HG03280 (cell line): ENCODE measurements around the gene OR4L1.
"Not testable (repeated sequence)": the region's sequence is repeated elsewhere in the genome, so short reads cannot be mapped to it uniquely, and the experiment has no call there.

Experiments used
- ATAC-seq: cut with Tn5 transposase; IDR thresholded peaks from one replicate; pipeline ENCODE4 v1.9.1; 2021; ENCODE audit warnings: mild to moderate bottlenecking, moderate library complexity; ENCODE audit not compliant: unreplicated experiment

Gene OR4L1, protein sequence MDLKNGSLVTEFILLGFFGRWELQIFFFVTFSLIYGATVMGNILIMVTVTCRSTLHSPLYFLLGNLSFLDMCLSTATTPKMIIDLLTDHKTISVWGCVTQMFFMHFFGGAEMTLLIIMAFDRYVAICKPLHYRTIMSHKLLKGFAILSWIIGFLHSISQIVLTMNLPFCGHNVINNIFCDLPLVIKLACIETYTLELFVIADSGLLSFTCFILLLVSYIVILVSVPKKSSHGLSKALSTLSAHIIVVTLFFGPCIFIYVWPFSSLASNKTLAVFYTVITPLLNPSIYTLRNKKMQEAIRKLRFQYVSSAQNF

DNA sequence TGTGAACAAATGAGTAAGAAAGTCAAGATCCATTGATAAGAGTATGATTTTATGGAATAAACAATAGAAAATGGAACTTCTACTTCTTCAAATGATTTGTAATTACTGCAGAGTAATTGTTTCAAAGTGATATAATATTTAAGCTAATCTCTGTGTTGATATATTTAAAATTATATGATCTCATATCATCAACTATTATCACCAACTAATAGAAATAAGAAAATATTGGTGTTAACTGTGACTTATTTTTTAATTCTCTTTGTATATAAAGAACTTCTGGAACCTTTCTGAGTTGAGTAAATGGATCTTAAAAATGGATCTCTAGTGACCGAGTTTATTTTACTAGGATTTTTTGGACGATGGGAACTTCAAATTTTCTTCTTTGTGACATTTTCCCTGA, at the start of gene OR4L1:
OR4L1 (plus strand) TSS at position 301 of the 400 bp plus-strand sequence; CDS start at position 301, 0 bp downstream.
- ATAC-seq, result no peak

DNA sequence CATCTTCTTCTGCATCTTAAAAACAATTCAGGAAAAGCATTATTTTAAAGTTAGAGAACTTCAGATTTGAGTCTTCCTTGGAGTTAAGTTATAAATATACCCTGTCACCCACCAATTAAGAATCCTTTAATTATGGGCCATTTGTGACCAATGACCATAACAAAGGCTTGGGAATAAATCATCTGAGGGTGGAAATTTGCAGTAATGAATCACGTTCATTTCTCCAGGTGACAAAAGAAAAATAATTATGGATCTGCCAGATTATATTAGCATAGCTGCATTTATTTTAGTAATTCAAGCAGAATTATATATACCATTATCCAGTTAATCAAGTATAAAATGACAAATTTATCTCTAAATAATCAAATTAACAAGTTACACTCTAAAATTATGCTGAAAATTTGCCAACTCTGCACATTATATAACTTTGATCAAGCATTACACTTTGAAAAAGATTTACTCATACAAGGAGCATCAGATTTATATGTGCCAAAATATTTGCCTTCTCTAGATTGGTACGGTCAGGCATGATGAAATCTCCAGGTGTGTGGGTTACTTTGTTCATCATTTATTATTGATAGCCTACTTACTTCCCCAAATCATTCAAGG, 40.5 kb upstream of the OR4L1 start, which contains the start of gene OR4K14:
OR4K14 (minus strand) TSS at position 51 of the 609 bp plus-strand sequence. CDS start 4,114 bp downstream, outside the sequence.
- ATAC-seq, result no peak

DNA sequence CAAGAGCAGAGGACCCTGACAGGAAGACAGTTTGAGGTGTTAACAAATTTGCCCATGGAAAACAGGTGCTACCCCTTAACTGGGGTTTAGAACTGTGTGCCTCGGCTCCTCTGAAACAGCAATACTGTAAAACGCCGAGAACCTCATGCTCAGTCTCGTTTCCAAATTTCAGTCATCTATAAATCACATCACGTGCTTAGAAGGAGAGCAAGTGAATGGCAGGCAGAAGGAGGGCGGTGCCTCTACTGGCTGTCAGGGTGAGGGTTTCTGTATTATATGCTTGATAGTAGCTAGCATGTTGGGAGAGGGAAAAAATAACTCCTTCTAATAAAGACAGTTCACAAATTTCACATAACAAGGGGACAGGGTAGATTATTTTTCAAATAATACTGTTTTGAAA, 28.8 kb upstream of the OR4L1 start:
- no peak for ATAC-seq

DNA sequence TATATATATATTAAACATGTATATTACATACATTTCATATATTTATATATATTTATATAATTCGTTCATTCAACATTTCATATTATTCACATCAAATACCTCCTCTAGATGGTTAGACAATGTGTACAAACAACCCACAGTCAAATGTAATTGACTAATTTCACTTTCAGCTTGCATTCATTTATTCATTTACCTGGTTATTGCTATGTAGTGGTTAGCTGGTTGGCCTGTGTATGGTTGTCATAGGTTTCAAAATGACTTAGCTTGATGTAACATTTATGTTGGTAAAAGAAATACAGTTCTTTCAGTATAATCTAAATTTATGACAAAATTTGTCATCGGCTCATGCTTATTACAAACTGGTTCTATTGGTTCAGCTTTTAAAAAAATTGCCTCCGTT, 24.4 kb upstream of the OR4L1 start:
- no peak for ATAC-seq

DNA sequence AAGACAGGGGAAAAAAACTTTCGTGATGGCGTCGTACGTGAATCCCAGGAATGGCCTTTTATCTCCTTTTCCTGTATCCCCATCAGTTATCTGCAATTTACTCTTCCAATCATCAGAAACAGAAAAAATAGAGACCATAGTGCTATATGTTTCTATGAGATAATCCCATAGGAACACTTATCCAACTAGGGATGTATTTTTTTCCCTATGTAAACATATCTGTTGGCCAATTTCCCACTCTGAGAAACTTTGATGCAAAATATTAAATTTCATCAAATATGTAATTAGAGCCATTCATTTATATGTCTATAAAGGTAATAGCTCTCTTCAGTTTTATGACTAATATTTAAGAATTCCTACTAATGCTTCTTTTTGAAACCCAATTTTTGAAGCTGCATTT, 23.9 kb upstream of the OR4L1 start, which contains the start of gene OR4K13:
OR4K13 (minus strand) TSS at position 101 of the 400 bp plus-strand sequence. CDS start 1,280 bp downstream, outside the sequence.
- ATAC-seq, result no peak

DNA sequence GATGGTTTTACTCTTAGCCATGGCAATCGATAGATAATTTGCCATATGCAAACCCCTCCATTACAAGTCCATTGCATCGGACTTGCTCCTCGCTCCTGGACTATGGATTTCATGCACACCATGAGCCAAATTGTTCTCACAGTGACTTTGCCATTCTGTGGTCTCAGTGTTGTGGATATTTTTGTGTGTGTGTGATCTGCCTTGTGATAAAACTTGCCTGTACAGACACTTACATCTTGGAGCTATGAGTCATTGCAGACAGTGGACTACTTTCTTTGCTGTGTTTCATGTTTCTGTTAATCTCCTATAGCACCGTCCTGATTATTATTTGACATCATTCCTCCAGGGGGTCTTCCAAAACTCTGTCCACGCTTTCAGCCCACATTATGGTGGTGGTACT, 15.6 kb upstream of the OR4L1 start:
- ATAC-seq, result no peak

DNA sequence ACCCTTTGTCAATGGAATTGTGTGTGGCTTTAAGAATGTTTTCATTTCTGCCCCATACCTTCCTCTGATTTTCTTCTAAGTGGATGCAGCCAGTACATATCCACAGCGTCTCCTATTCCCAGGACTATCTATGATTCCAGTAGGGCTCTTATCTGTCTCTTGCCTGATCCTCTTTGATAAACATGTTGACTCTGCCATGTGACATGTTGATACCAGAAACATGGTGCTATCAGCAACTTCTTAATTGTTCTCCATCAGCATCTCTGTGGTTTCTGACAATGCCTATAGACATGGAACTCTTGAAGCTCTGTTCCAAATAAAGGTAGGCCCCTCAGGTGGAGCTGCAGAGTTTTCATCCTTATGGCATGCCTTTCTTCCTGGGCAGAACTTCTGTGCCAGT, 11.6 kb upstream of the OR4L1 start:
- ATAC-seq, result no peak

DNA sequence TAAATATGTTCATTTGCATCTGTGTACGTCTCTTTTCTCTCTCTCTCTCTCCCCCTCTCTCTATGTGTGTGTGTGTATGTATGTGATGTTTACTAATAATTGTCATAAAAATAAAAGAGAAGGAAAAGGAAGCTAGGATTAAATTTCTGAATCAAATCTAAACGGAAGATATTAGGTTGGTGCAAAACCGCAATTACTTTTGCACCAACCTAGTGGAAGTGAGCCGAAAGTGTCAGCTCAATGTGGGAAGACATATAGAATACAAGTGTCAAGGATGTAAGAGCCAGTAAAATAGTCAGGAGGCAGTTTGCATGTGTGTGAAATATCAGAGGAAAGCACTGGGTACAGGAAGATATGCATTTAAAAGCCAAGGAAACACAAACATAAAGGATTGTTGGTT, 32.2 kb downstream of the OR4L1 start:
- ATAC-seq, result no peak

DNA sequence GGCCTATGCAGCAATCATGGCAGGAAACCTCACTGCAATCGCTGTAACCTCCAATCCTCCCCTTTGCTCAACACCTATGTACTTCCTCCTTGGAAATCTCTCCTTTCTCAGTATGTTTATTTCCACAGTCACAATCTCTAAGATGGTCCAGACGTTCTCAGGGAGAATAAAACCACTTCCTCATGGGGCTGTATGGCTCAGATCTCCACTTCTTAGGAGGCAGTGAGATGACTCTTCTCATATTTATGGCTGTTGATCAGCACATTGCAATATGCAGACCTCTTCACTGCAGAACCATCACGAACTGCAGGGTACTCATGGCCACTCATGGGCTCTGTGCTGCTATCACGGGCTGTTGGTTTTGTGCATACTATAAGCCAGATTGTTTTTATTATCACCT, 33.6 kb downstream of the OR4L1 start:
- no peak for ATAC-seq

DNA sequence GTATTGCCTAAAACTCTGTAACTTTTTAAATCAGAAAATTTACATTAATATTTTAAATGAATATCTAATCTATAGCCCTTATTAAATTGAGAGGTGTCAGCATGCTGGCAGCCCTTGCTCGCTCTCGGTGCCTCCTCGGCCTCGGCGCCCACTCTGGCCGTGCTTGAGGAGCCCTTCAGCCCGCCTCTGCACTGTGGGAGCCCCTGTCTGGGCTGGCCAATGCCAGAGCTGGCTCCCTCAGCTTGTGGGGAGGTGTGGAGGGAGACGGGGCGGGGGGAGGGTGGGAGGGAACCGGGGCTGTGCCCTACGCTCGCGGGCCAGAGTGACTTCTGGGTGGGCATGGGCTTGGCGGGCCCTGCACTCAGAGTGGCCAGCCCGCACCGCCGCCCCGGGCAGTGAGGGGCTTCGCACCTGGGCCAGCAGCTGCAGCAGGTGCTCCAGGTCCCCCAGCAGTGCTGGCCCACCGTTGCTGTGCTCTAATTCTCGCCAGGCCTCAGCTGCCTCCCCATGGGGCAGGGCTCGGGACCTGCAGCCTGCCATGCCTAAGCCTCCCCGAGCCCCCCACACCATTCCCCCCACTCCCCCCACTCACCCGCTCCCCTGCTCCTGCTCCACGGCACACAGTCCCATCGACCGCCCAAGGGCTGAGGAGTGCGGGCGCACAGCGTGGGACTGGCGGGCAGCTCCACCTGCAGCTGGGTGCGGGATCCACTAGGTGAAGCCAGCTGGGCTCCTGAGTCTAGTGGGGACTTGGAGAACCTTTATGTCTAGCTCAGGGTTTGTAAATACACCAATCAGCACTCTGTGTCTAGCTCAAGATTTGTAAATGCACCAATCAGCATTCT, 39.3 kb downstream of the OR4L1 start:
- ATAC-seq, result not testable (repeated sequence)

DNA sequence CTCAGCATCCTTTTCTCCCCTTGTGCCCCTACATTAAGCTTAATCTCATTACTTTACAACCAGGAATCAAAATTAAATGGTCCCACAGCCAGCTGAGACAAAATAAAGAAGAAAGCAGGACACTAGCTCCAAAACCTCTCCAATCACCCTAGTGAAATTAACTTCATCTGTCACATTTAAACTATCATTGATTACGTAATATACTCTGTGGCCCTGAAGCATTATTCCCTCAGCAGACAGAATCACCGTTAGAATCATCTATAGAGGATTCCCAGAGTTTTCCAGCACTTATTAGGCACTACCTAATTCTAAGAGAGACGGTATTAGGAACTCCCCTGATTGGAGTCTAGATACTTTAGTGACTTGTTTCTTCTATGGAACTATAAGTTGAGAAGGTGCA, 50.6 kb downstream of the OR4L1 start, which contains the start of gene OR4K17:
OR4K17 (plus strand) TSS at position 302 of the 400 bp plus-strand sequence. CDS start 6,761 bp downstream, outside the sequence.
- ATAC-seq, result no peak
